NCI-H524 (cell line): ENCODE results near the gene LY6G6C.
A peak's percentile ranks its signal among the peaks of the same experiment; 100 is the strongest.
"Not testable (repeated sequence)": the region's sequence is repeated elsewhere in the genome, so short reads cannot be mapped to it uniquely, and the experiment has no call there.

Experiments
- DNase-seq, 2 experiments: peaks; one replicate each; lab custom pipeline; 2025; lab: John Stamatoyannopoulos, UW

The LY6G6C gene

DNA sequence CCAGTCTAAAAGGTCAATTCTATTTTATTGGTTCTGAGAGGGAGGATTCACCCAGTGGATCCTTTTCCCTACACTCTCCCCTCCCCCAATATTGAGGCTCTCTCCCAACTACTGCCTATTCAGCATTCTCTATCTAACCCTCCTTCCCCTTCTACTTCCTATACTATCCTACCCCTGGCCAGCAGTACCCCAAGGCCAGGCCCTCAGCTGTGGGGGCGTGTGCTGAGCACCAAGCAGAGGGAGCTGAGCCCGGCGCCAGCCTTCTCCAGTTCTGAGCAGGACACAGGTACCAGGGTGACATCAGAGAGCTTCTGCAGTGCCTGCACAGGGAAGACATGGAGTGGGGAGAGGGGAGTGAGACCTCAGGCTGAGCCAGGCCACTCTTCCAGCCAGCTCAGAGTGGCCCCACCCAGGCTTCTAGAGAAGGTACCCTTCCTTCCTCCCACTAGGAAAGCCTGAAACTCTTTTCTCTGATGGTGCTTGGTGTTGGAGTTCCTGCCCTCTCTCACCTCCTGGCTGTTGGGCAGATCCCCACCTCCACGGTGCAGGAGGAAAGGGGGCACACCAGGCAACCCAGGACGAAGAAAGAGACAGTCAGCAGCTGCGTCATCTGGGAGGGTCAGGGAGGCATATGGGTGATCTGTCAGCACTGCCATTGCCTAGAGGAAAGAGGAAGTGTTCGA lies 5.6 kb upstream of the LY6G6C start:
- no peak for DNase-seq

DNA sequence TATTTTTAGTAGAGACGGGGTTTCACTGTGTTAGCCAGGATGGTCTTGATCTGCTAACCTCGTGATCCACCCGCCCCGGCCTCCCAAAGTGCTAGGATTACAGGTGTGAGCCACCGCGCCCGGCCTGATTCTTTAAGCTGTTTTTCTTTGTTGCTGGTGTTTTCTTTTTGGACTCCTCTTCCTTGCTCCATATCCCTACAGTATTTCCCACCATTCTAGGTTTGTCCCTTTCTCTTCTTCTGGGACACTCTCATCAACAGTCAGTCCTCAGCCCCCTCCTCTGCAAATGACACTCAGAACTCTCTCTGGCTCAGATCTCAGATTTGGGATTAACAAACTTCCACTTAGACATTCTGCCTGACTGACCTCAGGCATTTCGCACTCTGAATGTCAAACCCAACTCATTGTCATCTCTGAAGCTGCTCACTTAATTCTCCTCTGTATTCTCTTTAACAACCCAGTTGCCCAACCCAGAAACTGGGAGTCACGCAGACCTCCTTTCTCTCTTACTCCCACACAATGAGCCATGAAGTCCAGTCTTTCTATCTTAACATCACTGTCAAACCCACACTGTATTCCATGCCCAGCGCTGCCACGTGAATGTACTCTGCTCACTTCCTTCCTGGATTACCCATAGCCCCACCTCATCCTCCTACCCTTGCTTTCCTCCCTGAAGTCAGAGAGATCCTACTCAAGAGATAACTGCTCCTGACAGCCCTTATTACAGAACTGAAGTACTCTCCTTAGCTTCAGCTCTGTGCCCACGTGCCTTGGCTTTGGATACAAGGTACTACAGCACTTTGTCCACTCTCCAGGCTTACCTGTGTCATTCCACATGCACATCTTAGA lies 4.2 kb upstream of the LY6G6C start:
- DNase-seq, result no peak

DNA sequence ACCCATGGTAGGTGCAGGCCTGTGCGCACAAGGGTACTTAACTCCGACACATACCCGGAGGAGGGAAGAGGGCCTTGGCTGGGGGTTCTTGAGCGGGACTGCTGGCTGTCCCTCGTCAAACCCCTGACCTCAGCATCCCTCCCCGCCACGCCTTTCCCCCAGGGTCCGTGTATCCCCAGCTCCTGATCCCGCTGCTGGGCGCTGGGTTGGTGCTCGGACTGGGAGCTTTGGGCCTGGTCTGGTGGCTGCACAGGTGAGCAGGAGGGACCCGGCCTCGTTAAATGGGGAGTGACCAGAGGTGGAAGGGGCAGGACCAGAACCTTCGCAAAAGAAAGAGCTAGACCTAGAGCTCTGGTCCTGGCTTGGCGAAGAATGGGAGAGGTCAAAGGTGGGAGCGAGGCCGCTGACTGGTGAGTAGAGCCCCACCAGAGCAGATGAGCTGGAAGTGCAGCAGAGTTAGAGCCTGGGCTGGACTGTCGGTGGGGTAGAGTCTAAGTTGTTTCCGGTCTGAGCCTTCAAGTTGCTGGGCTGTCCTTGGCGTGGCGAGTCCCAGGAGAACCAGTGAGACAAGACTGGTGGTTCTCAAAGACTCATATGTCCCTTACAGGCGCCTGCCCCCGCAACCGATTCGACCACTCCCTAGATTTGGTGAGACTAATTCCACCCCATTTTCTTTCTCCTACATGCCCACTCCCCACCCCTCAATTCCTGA lies 2.6 kb upstream of the LY6G6C start:
- no peak for DNase-seq

DNA sequence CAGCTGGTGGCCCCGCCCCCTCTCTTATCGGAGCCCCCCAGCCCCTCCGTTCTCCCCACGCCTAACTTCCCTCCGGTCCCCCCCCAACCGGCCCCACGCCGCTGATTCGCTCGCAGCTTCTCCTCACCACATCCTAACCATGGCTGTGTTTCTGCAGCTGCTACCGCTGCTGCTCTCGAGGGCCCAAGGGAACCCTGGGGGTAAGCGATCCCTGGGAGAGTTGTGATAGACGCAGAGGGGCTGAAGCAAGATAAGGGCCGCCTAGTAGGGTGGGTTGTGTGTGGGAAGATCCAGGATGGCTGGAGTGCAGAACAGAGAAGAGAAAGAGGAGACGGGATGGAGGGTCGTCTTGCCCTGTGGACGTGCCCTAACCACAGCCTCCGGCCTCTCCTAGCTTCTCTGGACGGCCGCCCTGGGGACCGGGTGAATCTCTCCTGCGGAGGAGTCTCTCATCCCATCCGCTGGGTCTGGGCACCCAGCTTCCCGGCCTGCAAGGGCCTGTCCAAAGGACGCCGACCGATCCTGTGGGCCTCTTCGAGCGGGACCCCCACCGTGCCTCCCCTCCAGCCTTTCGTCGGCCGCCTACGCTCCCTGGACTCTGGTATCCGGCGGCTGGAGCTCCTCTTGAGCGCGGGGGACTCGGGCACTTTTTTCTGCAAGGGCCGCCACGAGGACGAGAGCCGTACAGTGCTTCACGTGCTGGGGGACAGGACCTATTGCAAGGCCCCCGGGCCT lies 1.9 kb upstream of the LY6G6C start, which contains the start of gene MPIG6B:
Gene MPIG6B (plus strand): TSS at position 129 of the 735 bp plus-strand sequence. CDS start 11 bp downstream, at position 140.
- DNase-seq, result no peak

DNA sequence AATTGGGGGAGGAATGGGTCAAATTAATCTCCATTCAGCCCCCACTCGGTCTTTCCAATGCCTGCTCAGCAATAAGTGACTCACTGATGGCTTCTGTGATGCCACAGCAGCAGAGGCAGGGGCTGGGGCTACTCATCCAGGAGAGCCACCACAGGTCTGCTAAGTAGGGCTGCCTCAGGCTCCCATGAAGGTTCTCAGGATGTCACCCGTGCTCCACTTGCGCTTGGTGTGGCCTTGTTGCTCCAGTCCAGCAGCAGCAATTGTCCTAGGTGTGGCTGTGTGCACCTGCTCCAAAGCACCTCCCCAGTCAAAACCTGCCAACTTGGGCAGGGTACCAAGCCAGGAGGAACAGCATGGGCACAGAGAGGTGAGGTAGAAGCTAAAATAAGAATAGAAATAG lies 627 bp upstream of the LY6G6C start:
- no peak for DNase-seq

DNA sequence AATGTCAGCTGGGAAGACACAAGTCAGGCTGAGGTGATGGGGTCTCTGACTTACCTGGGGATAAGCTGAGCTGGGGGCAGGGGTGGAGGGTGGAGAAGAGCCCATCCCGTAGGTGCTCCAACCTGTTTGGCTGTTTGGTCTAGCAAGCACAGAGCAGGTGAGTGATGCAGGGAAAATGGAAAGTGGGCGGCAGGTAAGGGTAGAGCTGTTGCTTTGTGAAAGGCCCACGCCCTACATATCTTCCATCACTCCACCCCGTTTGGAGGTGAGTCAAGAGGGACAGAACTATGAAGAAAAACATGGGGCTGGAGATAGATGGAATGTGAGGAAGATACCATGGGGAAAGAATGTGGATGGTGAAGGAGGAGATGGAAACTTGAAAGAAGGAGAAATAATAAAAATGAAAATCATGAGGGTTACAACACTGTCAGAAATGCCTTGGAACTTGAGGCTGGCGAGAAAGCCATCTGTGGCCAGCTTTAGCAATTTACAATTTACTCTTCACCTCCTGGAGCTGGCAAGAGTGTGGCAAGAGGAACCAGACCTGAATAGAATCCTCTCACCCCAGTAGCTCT lies 1.3 kb downstream of the LY6G6C start:
- DNase-seq, result no peak

DNA sequence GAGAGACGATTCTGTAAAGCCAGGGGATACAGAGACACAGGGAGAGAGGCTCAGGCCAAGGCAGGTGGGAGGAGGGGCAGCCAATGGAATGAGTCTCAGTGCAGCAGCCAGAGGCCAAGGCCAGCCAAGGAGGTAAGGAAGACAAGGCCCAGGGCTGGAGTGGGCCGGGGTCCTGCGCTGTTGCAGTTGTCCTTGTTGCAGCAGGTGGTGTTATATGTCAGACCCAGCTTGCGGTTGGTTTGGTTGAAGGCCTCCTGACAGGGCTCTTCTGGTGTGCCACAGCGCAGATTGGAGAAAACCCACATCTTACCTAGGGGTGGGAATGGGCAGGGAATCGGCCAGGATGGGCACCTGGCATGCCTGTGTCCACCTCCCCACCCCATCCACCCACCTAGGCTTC lies 2.5 kb downstream of the LY6G6C start:
- no peak for DNase-seq

DNA sequence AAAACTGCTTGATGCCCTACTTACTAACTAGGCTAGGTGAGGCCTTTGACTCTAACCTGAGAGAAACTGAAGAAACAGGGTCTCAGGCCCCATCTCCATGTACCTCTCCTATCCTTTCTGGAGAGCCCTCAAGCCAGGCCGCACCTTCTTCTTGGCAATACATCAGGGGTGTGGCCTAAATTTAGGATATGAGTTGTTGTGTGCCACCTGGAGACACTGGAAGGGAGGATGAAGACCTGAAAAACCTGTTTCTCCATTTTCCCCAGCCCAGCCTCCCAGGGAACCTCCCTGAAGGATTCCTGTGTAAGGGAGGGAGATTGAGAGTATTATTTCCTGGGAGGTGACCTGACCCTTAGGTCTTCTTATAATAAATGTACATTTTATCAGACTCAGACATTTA lies 3.3 kb downstream of the LY6G6C start:
- DNase-seq, result no peak

DNA sequence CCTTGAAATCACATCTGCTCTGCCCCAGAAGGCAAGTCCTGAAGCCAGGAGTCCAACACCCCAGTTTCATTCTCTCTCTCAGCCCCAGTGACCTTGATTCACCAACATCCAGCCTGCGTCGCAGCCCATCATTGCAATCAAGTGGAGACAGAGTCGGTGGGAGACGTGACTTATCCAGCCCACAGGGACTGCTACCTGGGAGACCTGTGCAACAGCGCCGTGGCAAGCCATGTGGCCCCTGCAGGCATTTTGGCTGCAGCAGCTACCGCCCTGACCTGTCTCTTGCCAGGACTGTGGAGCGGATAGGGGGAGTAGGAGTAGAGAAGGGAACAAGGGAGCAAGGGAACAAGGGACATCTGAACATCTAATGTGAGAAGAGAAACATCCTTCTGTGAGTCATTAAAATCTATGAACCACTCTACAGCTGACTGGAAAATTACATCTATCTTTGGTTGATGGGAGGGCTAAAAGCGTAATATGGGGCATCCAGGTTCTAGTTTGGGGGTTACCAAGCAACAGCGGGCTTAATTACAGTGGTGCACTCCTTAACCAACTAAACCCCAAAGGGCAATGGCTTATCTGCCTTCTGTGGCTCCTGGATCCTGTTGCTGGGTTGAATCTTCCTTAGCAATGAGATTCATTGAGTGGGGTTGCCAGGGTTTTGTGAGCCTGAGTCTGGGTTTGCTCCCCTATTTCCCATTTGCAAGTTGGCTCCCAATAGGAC lies 3.9 kb downstream of the LY6G6C start:
- DNase-seq, result no peak

DNA sequence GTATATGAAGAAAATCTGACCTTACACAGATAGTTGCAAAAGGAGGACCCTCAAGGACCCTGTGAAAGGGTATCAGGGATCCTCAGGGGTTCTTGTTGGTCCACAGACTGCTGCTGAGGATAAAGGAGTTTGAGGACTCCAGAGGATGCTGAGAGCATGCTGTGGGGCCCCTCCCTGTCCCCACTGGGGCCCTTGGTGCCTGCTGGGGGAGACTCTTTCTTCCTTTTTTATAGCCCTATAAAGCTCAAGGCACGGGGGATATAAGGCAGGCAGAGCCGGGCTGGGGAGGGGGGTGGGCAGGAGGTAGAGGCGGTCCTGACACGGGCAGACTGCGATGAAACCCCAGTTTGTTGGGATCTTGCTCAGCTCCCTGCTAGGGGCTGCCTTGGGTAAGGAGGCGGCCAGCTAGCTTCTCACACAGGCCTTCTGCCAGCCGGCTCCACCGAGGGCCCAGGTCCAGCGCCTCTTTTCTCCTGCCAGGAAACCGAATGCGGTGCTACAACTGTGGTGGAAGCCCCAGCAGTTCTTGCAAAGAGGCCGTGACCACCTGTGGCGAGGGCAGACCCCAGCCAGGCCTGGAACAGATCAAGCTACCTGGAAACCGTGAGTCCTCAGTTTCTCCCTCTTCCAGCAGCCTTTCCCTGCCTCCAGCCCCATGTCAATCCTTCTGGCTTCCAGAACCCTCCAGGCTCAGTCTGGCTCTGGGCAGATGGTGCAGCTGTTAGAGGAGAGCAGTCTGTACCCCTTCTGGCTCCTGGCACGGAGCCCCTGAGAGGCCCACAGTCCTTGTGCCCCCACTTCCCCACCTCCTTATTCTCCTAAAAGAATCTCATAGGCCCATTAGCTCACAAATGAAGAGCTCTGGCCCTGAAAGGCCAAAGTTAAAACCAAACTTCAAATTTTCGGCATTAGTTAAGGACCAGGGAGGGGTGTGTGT lies 6.3 kb downstream of the LY6G6C start, which contains the start of gene LY6G6D:
Gene LY6G6D (plus strand): TSS at position 327 of the 937 bp plus-strand sequence. CDS start 8 bp downstream, at position 335.
- DNase-seq, result peak; percentile 8 to 38

DNA sequence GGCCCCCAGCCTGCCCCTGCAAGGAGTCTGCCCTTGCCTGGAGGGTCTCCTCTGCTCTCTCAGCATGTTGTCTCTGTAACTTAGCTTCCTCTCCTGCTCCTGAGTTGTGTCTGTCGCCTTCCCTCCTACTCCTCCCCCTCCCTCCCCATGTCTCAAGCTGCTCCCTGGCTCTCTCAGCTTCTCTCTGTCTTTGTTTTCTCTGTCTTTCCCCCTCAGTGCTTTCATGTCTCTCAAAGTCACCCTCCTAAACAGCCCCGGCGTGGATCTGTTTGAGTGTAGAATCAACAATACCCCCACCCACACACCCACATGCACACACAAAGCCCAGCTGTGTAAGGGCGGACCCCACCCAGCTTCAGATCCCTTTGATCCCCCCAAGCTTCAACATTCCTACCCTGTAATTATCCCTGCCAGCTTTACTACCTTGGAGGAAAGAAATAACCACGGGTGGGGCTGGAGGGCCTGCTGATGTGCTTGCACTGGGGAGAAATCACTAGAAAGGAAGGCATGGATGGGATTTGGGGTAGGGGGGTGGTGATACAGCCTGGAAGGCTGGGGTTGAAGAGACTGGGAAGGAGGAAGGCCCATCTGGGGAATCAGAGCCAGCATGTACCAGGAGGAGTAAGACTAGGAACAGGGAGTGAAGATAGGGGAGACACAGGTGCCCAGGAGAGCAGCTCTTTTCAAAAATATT lies 7.4 kb downstream of the LY6G6C start:
- DNase-seq, result no peak

DNA sequence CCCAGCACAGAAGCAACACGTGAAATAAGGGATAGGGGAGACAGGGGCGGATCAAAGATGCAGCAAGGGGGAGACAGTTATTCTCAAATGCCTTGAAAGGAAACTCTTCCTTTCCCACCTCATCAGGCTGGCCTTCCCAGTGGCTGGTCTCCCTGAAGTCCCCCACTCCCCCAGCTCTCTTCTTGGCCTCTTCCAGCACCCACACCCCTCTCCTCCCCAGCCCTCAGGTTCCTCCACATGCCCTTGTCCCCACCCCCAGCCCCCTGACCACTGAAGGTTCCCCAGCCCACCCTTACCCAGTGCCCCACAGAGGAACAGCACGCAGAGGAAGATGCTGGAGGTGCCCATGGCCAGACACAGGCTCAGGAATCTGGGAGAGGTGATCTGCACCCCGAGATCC lies 8.1 kb downstream of the LY6G6C start:
- DNase-seq, result no peak

DNA sequence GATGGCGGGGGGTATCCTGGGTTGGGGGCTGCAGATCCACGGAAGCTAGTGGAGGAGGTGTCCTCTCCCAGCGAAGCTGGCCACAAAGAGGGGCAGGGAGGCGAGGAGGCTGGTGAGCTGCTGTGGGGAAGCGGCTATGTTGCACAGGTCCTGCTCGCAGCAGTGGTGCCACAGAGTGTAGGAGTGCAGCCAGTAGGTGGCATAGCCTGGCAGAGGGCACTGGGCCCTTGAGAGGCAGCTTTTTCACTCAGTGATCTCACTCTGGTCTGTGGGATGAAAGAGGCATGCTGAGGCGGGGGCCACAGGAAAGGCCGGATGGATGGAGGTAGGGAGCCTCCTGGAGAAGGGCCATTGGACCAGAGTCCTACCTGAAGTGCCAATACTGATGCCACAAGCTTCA lies 9.2 kb downstream of the LY6G6C start:
- no peak for DNase-seq

DNA sequence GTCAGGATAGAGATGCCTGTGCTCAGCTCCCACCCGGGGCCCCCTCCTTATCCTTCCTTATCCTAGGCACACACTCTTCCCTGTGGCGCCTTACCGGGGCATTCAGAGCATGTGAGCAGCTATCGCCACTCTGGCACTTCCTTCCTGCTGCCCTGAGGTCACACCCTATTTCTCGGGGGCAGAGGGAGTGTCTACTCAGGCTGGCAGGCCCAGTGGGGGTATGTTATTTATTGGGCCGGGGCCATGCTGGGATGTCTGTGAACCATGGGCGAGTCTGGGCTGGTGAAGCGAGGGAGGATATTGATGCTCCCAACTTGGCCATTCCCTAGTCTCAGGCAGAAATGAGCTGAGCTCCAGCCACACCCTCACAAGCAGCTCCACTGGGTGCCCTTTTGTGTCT lies 10.3 kb downstream of the LY6G6C start:
- DNase-seq, result no peak

DNA sequence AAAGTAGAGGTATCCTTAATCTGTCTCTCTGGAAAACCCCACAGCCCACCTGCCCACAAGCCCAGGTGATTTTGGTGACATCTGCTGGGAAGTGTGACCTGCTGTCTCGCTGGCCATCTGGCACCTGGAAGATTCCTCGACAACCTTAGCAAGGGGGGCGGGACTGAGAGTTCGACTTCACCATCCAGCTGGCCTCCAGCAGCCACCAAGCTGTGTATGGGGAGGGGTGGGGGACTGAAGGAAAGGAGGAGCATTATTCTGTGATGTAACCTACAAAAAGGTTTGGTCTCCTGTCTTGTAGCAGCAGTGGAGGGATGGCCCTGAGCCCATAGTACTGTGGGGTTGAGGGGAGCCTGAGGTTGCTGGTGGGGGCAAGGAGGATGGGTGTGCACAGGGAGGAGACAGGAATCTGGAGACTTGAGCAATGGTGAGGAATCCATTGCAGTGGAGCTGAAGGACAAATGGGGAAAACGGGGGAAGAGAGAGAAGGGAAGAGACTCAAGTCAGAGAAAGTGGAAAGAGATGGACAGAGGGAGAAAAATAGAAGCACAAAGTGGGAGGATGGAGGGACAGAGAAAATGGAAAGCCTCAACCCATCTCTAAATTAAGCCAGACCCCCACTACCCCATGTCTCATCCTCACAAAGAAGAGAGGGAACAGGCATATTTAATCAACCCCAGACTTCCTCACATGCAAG lies 10.9 kb downstream of the LY6G6C start:
- peak; percentile 28 to 49 for DNase-seq

DNA sequence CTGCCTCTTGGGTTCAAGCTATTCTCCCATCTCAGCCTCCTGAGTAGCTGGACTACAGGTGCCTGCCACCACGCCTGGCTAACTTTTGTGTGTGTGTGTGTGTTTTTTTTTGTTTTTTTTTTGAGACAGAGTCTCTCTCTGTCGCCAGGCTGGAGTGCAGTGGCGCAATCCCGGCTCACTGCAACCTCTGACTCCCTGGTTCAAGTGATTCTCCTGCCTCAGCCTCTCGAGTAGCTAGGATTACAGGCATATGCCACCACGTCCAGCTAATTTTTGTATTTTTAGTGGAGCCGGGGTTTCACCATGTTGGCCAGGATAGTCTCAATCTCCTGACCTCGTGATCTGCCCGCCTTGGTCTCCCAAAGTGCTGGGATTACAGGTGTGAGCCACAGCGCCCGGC lies 12.4 kb downstream of the LY6G6C start:
- not testable (repeated sequence) for DNase-seq

DNA sequence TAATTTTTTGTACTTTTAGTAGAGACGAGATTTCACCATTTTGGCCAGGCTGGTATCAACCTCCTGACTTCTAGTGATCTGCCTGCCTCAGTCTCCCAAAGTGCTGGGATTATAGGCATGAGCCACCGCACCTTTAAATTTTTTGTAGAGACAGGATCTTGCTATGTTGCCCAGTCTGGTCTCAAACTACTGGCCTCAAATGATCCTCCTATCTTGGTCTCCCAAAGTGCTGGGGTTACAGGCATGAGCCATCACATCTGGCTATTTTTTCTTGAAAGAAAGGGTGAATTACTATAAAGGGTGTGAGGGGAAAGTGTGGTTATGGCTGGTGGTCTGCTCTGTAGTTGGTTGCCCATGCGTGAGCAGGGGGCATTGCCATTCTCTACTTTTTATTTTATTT lies 13.3 kb downstream of the LY6G6C start:
- DNase-seq, result no peak

DNA sequence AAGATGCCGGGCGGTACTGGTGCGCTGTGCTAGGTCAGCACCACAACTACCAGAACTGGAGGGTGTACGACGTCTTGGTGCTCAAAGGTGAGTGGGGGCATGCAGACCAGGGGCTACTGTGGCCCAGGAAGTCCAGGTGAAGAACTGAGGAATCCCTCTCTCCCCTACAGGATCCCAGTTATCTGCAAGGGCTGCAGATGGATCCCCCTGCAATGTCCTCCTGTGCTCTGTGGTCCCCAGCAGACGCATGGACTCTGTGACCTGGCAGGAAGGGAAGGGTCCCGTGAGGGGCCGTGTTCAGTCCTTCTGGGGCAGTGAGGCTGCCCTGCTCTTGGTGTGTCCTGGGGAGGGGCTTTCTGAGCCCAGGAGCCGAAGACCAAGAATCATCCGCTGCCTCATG lies 13.8 kb downstream of the LY6G6C start:
- DNase-seq, result no peak

DNA sequence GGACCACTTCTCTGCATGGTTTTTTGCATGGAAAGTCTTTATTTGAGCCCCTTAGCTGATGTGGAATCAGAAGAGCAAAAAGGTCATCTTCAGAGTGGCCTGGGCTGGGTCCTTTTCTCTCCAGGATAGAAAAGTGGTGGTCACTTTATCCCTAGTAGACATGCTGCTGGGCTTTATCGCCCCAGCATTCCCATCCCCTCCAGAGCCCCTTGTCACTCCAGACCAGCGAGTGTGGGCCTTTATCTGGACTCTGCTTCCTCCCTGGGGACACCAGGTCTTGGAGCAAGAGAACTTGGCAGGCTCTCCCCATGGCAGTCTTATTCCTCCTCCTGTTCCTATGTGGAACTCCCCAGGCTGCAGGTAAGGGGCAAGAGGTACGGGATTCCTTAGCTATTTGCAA lies 14.9 kb downstream of the LY6G6C start, which contains the start of gene LY6G6F:
Gene LY6G6F (plus strand): TSS at position 268 of the 400 bp plus-strand sequence. CDS start 41 bp downstream, at position 309.
- no peak for DNase-seq
